Measurements from ENCODE around the gene TBL1X. TPM values are rescaled to one million over a fixed set of nuclear protein-coding genes. Genes with fewer than 3 reads are reported as not detected.

The TBL1X gene
- polyA plus RNA-seq, 1 donor (not counting 4 experiments of a cell fraction or from before 2014, with no cell fraction given) = 2.2 TPM

DNA sequence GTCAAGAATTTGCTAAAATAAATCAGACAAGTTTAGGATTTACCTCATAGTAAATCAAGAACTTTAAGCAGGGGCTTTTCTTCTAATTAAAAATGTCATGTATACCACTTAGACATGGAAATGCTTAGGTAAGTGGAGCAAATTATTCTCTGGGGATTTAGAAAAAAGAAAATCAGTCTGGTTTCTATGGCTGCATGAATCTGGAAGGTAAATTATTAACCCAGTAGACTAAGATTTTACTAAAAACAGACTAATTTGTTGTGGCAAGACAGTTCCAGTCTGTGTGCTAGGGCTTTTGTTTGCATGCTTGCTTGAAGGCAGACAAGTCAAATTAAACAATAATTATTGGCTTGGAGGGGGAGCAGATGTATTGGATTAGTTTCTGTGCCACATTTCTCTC, 140.6 kb downstream of the TBL1X start:
- Histone ChIP-seq H3K9me3 (ENCODE audit: control insufficient read depth, low read depth, low read length) (no peaks in the 10 kb centered on the region), H3K27me3 (ENCODE audit: control insufficient read depth, extremely low read depth, insufficient read depth, low read length) (no peaks in the 10 kb centered on the region), H3K4me3 (ENCODE audit: control insufficient read depth in 2 of 3, extremely low read depth in 1 of 3, insufficient read depth in 2 of 3, low read depth in 1 of 3, low read length in 3 of 3) (no peak overlapping the region), H3K36me3 (ENCODE audit: control insufficient read depth in 2 of 2, extremely low read depth in 1 of 2, insufficient read depth in 2 of 2, low read length in 2 of 2) (no peaks in the 10 kb centered on the region), H3K9ac (ENCODE audit: control insufficient read depth, extremely low read depth, insufficient read depth, low read length) (no peak overlapping the region), H3K9me1 (ENCODE audit: control insufficient read depth, extremely low read depth, insufficient read depth, low read length) (no peaks in the 10 kb centered on the region), H3K79me2 (ENCODE audit: control insufficient read depth, insufficient read depth, low read length) (no peaks in the 10 kb centered on the region), H2AFZ (ENCODE audit: control insufficient read depth, low read length) (no peak overlapping the region), H3K4me1 (ENCODE audit: control insufficient read depth, extremely low read depth, insufficient read depth, low read length) (no peaks in the 10 kb centered on the region), H4K20me1 (ENCODE audit: control insufficient read depth, extremely low read depth, insufficient read depth, low read length) (no peaks in the 10 kb centered on the region), H3K4me2 (ENCODE audit: control insufficient read depth, extremely low read depth, insufficient read depth, low read depth, low read length) (no peak overlapping the region), H3K27ac (ENCODE audit: control insufficient read depth, insufficient read depth, low read length) (no peak overlapping the region)
- TF ChIP-seq, protein P1, sequence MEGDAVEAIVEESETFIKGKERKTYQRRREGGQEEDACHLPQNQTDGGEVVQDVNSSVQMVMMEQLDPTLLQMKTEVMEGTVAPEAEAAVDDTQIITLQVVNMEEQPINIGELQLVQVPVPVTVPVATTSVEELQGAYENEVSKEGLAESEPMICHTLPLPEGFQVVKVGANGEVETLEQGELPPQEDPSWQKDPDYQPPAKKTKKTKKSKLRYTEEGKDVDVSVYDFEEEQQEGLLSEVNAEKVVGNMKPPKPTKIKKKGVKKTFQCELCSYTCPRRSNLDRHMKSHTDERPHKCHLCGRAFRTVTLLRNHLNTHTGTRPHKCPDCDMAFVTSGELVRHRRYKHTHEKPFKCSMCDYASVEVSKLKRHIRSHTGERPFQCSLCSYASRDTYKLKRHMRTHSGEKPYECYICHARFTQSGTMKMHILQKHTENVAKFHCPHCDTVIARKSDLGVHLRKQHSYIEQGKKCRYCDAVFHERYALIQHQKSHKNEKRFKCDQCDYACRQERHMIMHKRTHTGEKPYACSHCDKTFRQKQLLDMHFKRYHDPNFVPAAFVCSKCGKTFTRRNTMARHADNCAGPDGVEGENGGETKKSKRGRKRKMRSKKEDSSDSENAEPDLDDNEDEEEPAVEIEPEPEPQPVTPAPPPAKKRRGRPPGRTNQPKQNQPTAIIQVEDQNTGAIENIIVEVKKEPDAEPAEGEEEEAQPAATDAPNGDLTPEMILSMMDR (optimal IDR thresholded peaks at IDR 0.05 in 1 of 3, IDR thresholded peaks at IDR 0.05 in 1 of 3, conservative IDR thresholded peaks at IDR 0.05 in 1 of 3; ENCODE audit: extremely low read depth in 1 of 3, insufficient read depth in 2 of 3, low read length in 3 of 3) = no peak
- no peak for TF ChIP-seq EZH2 (IDR thresholded peaks at IDR 0.05; ENCODE audit: low read length)
- FAIRE-seq (no peak), DNase-seq (ENCODE audit: low read depth, low spot score) (no peak)
- dilution Hi-C loops (cut with MboI; ENCODE audit: extremely low pct_ligation_motif_present, low sequenced_read_pairs) = no loop called here

DNA sequence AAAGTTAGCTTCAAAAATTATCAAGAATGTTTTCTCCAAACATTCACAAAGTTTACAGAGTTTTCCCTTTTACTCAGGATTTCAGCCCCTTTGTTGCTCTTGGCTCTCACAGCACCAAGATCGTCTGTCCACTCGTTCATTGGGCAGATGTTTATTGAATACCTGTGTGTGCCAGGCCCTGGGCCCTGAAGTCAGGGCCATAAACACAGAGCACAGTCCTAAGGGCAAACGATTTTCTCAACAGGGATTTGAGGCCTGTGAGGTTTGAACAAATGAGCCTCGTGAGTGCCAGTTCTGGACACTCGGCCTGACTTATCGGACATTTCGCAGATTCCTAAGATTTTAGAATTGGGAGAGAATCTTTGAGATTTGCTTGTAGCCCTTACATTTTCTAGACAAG, 142.1 kb downstream of the TBL1X start:
- Histone ChIP-seq H3K4me1 (ENCODE audit: control insufficient read depth, extremely low read depth, insufficient read depth, low read length) (peaks cover 3% of the 10 kb centered on the region), H2AFZ (ENCODE audit: control insufficient read depth, low read length) (no peak overlapping the region), H3K4me3 (ENCODE audit: control insufficient read depth in 2 of 3, extremely low read depth in 1 of 3, insufficient read depth in 2 of 3, low read depth in 1 of 3, low read length in 3 of 3) (no peak overlapping the region), H4K20me1 (ENCODE audit: control insufficient read depth, extremely low read depth, insufficient read depth, low read length) (no peaks in the 10 kb centered on the region), H3K79me2 (ENCODE audit: control insufficient read depth, insufficient read depth, low read length) (no peaks in the 10 kb centered on the region), H3K4me2 (ENCODE audit: control insufficient read depth, extremely low read depth, insufficient read depth, low read depth, low read length) (no peak overlapping the region), H3K27ac (ENCODE audit: control insufficient read depth, insufficient read depth, low read length) (no peak overlapping the region), H3K9me1 (ENCODE audit: control insufficient read depth, extremely low read depth, insufficient read depth, low read length) (no peaks in the 10 kb centered on the region), H3K9me3 (ENCODE audit: control insufficient read depth, low read depth, low read length) (no peaks in the 10 kb centered on the region), H3K36me3 (ENCODE audit: control insufficient read depth in 2 of 2, extremely low read depth in 1 of 2, insufficient read depth in 2 of 2, low read length in 2 of 2) (no peaks in the 10 kb centered on the region), H3K9ac (ENCODE audit: control insufficient read depth, extremely low read depth, insufficient read depth, low read length) (no peak overlapping the region), H3K27me3 (ENCODE audit: control insufficient read depth, extremely low read depth, insufficient read depth, low read length) (no peaks in the 10 kb centered on the region)
- dilution Hi-C loops (cut with MboI; ENCODE audit: extremely low pct_ligation_motif_present, low sequenced_read_pairs) = no loop called here
- DNase-seq (ENCODE audit: low read depth, low spot score) (no peak), FAIRE-seq (no peak)
- no peak for TF ChIP-seq EZH2 (IDR thresholded peaks at IDR 0.05; ENCODE audit: low read length)
- TF ChIP-seq, protein P1 (optimal IDR thresholded peaks at IDR 0.05 in 1 of 3, IDR thresholded peaks at IDR 0.05 in 1 of 3, conservative IDR thresholded peaks at IDR 0.05 in 1 of 3; ENCODE audit: extremely low read depth in 1 of 3, insufficient read depth in 2 of 3, low read length in 3 of 3) = no peak

All from keratinocyte (primary cell).